HG03521 (cell line): ENCODE data around the gene RASSF6.
"Not testable (repeated sequence)": the region's sequence is repeated elsewhere in the genome, so short reads cannot be mapped to it uniquely, and the experiment has no call there.

Source experiments
- ATAC-seq: cut with Tn5 transposase; IDR thresholded peaks from one replicate; pipeline ENCODE4 v1.9.1; 2021; ENCODE audit warnings: mild to moderate bottlenecking, moderate library complexity; ENCODE audit not compliant: unreplicated experiment

RASSF6 gene

DNA sequence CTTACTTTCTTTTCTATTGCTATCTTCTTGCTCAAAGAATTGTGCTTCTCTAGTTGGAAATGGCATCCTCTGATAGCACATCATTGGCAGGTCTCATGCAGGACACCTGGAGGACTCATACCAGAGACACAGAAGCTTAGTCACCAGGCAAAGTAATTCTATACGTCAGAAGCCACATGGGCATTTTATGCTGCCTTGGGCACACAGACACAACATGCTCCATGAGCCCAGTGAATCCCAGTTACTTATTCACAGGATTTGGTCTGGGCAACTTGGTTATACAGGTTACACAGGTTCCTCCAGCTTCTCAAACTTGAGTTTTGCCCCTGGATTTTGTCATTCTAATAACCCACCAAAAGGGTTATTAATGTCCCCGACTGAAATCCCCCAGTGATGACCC, 7.1 kb downstream of the RASSF6 start:
- ATAC-seq, result no peak

DNA sequence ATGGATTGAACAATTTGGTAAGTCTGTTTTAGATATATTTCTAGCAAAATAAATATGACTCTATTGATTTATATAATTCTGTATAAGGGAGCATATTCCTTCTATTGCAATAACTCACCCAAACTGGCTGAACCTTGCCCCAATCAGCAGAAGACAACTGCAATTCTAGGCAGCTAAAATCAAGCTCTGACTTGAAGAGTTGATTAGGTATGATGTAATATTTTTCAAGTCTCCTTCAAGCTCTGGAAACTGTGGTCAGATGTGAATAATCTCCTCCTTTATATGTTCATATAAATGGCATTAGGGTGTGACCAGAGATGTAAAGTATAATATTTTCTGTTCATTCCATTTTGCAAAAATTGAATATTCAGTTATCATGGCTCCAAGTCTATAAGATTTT, 8.2 kb downstream of the RASSF6 start:
- no peak for ATAC-seq

DNA sequence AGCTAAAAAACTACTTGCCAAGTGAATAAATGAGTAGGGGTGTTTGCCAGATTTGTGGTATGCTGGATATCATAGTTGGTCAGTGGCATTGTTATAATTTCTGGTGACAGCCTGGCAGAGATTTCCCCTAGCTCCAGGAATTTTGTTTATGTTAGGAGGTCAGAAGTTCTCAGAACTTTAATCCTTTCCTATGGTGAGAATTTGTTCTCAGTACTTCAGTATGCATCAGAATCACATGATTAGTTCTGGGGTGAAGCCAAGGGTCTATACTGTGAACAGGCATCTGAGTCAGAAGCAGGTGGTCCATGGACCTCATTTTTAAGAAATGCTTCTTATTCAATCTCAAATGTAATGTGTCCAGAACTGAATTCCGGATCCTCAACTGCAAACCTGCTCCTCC, 10.5 kb downstream of the RASSF6 start:
- ATAC-seq, result no peak

DNA sequence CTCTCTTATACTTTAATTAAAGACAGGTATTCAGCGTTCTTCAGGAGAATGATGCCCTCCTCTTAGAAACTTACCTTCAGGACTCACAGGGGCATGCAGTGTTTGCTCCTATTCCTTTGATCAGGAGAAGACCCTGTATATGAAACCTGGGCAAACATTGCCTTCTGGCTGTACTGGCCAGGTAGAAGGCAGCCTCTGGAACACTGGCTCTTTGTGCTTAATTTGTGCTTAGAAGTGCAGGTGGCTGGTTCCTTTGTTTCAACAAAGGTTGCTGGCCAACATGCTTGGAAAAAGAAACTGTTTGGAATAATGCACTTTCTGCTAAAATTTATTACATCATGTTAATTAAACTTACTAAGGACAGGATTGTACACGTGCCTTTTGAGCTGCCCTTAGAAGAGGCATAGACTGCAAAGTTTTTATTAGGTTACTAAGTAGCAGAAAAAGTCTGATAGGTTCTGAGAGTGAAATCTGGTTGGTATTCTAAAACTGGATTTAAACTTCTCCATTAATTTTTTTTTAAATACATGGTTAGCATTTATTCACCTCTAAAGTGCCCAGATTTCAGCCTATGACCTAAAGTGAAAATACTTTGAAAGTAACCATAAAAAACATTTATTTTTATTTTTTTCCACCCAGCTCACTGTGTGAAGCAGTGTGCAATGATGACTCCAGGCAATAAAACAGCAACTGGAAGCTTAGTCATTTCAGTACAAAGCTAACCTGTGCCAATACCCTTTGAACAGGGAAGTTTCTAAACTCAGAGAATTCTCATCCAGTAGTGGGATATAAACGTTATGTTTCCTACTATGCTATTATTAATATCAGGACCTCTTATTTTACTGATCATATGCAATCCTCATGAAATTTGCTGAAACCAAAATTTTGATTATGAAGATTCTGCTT, 11.3 kb downstream of the RASSF6 start:
- no peak for ATAC-seq

DNA sequence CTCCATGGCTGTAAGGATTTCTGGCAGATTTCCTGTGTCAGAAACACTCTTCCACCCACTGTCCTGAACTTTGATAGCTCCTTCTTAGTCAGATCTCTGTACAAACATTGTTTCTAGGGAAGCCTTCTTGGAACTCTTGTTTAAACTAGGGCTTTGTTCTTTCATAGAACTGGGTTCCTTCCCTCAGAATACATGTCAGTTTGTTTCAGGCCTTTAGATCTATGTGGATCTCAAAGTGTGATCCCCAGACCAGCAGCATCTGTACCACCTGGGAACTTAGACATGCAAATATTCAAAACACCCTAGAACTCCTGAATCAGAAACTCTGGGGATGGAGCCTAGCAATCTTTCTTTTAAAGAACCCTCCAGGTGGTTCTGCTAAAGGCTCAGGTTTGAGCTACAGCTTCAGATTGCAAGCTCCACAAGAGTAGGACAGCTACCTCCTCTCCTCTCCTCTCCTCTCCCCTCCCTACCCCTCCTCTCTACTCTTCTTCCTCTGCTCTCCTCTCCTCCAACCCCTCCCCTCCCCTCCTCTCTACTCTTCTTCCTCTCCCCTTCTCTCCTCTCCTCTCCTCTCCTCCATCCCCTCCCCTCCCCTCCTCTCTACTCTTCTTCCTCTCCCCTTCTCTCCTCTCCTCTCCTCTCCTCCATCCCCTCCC, 12.7 kb downstream of the RASSF6 start:
- no peak for ATAC-seq

DNA sequence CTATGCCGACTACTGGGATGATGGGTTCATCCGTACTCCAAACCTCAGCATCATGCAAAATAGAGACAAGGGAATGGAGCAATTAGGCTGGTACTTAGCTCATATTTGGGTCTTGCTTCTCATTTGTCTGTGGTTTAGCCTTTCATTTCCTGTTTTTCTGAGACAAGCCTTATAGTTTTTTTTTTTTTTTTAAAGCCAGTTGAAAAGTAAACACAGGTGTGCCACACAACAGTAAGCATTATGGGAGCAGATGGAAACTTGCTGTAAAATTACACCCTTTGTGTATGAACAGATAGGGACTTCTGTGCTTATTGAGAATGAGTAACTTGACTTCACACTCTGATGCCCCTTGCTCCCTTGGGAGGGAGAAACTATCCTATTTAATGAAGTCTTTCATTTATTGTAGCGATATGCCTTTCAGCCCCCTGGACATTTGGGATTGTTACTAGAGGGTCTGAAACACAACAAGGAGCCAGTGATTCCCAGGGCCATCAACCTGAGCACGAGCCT, 13.7 kb downstream of the RASSF6 start:
- ATAC-seq, result peak; percentile 67

DNA sequence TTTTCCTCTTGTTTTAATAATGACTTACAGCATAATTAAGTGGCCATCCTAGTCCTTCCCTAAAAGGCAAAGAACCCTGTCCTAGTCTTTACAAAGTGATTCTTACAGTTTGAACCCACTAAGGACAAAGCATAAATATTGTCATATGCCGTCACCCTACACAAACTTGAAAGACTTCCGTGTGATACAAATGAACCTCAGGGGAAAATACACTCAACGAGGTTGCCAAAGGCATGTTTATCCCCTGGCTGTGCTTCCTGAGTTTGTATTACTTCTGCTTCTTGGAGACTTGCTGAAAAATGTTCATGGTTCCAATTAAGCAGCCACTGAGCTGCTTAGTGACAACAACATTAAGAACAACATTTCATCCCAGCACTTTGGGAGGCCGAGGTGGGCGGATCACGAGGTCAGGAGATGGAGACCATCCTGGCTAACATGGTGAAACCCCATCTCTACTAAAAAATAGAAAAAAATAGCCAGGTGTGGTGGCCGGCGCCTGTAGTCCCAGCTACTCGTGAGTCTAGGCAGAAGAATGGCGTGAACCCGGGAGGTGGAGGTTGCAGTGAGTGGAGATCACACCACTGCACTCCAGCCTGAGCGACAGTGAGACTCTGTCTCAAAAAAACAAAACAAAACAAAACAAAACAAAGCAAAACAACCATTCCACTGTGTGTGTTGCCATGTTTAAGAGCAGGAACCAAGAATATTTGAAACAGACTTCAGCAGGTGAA, 16.2 kb downstream of the RASSF6 start:
- ATAC-seq, result no peak

DNA sequence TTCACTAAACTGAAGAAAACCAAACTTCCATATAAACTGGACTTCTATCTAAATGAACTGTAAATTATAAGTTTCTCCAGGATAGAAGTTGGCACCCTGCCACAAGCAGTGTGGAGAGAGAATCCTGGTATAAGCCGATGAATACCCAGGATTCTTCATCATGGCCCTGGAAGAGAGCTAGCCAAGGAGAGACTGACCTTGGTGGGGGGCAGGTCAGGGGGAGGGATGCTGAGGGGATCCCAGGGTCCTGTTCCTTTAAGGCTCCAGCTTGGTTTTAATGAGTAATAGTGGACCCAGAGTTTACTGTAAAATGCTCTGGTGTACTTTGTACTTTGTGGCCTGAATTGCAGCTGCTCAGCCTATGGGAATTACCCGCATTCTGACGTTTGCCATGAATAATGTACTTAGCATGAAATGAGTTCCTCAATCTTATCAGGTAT, 16.9 kb downstream of the RASSF6 start:
- peak; percentile 38 for ATAC-seq

DNA sequence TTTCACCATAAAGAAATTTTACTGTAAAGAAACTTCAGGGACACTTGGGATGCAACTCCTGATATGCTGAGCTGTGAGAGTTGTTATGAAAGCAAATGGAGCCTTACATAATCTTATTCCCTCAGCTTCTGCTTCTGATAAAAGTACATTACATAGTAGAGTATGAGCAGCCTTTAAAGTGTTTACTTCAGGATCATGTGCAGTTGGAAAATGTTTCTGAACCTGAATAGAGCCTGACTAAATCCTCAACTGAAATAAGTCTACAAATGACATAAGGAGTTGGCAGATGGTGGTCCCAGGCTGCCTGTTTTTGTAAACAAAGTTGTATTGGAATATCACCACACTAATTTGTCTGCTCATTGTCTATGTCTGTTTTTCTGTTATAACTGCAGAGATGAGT, 19.3 kb downstream of the RASSF6 start:
- ATAC-seq, result no peak

DNA sequence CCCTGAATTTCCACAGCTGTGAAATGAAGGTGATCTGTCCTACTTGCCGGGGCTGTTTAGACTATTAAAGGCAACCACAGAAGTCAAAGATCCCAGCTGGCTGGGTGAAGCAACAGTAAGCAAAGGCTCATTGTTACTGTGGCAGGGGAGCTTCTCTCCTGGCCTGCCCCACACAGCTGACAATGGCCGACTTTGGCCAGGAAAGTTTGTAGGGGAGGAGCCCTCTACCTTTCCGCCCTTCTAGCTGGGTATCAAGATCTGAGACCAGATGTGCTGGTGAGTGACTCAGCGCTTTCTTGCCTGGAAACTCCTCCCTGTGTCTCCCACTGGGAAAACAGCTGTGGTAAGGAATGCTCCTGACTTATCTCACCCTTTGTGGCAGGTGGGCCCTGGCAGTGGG, 21.1 kb downstream of the RASSF6 start:
- ATAC-seq, result no peak

DNA sequence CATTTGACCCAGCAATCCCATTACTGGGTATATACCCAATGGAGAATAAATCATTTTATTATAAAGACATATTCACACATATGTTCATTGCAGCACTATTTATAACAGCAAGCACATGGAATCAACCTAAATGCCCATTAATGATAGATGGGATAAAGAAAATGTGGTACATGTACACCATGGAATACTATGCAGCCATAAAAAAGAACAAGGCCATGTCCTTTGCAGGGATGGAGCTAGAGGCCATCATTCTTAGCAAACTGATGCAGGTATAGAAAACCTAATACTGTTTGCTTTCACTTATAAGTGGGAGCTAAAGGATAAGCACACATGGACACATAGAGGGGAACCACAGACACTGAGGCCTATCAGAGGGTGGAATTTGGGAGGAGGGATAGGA, 22.6 kb downstream of the RASSF6 start:
- ATAC-seq, result no peak

DNA sequence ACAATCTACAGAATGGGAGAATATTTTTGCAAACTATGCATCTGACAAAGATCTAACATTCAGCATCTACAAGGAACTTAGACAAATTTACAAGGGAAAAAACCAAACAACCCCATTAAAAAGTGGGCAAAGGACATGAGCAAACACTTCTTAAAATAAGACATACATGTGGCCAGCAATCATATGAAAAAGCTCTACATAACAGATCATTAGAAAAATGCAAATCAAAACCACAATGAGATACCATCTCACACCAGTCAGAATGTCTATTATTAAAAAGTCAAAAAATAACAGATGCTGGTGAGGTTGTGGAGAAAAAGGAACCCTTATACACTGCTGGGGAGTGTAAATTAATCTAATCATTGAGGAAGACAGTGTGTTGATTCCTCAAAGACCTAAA, 23.1 kb downstream of the RASSF6 start:
- ATAC-seq, result not testable (repeated sequence)

DNA sequence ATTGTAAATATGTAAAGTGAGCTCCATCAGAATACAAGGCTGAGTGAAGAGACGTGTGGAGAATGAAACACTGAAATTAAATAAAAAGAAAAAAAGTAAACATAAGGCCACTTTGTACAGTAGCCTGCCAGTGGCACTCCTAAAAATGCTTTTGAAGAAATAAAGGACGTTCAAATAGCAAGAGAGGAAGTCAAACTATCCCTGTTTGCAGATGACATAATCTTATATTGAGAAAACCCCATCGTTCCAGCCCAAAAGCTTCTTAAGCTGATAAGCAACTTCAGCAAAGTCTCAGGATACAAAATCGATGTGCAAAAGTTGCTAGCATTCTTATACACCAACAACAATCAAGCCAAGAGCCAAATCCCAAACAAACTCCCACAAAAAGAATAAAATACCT, 24.2 kb downstream of the RASSF6 start:
- ATAC-seq, result no peak

DNA sequence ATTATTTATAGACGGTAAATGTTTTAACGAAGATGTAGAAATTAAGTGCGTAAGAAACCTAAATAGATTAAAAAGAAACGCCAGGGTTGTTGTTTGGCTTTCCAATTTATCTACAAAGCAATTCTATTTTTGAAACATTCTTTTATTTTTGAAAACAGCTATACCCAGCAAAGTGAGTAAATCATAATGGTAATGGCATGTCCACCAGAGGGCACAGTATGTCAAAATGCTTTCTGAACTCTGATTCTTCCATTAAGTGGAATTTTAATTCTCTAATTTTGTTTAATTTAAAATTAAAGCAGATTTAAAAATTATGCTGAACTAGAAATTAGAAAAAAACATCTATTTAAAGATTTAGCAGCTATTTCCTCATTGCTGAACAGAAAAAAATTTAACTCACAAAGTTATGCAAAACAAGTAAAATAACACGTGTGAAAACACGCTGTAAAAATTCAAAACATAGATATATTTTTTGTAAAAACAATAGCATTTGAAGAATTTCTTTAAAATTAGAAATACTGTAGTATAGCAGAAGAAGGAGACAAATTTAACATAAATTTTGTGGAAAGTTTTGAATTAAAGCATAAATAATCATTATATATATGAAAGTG, 26.5 kb downstream of the RASSF6 start:
- ATAC-seq, result no peak

DNA sequence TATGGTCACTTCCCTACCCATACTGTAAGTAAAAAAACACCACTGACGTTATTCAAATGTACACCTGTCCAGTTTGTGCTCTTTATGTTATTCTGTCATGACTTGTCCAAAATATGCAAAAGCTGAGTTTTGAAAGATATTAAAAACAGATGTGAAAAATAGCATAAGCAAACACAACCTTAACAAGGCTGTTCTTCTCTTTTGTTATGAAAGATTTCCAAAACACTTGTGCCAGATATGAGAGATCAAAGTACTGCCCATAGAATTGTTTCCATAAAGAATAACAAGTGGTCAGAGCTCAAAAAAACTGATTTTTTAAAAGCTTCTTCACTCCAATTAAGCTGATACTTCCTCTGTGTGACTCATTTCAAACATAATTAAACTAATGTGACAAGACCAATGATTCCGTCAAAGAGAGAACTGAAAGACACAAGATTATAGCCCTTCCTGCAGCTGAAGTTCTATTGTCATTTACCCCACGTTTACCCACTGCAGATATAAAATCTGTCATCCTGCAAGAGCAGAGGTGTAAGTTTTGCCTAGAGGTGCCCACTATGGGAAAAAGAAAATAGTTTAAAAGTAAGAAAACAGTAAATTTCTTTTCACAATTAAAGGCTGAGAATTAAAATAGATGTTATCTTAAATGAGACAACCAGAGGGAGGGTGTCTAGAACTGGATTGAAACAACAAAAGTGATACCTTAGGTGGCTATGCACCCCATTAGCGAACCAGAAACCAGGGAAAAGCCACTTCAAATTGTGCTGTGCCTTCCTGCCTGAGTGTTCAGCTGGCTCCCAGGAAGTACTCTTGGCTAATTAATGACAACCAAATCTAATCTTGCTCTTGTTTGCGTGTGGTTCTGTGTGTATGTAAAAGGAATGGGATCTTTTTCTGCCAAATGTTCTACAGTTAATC, 30.1 kb downstream of the RASSF6 start:
- ATAC-seq, result peak; percentile 90

DNA sequence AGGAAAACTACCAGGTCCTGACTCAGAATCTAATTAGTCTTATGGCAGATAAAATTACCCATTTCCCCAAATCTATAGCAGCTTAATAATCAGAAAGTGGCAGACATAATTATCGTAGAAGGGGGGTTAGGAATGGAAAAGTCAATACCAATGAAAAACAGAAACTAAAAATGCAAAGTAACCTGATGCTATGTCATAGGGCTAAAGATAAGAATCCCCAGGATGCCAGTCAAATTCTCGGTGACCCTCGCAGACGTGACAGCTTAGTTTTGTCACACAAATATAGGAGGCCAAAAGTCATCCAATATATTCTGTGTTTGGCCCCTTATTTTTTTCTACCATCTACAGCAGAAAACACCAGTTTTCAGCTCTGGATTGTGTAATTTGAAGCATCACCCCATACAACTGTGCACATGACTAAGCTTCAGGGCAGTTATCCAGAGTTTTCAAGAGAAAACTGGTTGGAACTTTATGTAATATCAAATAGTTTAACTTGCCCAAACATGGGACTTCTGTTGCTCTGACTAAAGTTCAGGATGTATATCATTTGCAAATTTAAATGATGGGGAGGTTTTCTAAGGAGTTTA, 30.9 kb downstream of the RASSF6 start:
- ATAC-seq, result peak; percentile 20

DNA sequence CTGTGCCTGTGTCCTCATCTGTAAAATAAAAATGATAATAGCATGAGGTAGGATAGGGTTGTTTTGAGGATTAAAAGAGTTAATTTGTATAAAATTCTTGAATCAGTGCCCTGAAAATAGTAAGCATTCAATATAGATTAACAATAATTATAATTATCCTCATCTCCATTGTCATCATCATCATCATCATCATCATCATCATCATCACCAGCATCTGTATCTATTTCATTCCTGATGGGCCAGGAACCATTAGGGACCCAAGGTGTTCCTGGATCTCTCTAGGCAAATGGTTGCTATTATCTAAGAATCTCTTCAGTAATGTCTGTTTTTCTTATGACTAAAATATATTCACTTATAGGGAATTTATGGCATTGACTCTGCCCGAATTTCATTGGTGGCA, 31.6 kb downstream of the RASSF6 start:
- no peak for ATAC-seq

DNA sequence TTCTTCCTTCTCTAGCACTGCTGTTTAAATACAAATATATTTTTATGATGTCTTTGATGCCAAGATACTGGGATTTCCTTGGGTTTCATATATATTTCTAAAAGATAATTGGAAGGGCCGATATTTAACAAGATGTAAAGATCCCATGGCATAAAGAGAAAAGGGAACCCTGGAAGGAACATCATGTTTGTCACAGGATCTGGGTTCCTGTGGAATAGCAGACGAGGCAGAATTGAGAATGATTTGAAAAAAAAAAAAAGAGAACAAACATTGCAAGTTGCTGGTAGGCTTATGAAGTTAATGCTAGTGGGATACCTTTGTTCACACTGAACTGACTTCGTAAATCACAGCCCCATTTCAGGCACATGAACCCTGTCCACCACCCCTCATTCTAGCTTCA, 33.6 kb downstream of the RASSF6 start:
- no peak for ATAC-seq

DNA sequence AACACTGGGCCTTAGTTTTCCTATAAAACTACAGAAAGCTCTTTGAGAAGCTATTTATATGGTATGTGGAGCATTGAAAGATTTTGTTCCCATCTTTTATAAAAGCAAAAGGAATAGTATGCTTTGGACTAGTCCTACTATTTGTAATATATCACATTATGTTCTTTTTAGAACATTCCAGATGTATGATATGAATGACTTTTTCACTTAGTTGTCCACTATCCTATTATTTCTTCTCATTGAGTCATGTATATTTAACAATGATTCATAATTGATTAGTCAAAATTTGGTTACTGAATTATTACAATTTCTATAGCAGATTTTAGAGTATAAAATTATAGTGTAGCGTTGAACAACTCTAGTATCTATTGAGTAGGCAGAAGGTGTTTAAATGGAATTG, 34.2 kb downstream of the RASSF6 start:
- no peak for ATAC-seq

DNA sequence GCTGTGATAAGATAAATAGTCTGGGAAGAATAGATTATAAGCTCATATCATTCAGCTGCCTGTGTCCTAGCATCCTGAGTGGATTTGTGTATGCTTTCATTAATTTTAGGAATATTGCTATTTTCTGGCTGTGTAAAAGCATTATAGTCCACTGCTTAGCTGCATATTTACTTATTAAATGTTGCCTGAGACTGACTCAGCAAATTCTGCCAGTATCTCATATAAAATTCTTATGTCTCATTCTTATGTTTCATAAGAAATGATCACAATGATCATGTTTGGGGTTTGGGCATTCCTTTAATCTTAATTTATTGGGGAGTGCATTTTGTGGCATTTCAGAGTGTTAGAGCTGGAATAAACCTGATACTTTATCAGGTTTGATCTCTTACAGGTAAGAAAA, 34.9 kb downstream of the RASSF6 start:
- ATAC-seq, result no peak
